HEK293 (cell line): ENCODE data around the gene DDB1.
A peak's percentile ranks its signal among the peaks of the same experiment; 100 is the strongest.

Experiments
- CTCF ChIA-PET: fragments of 350-600 bp; formaldehyde crosslinking; extraction: SDS; loops from one replicate; lab custom pipeline; 2021; ENCODE audit warnings: antibody characterized with exemption; lab: Yijun Ruan, JAX
- POLR2A ChIA-PET: fragments of 300-600 bp; formaldehyde crosslinking; extraction: SDS; loops from one replicate; lab custom pipeline; 2020; ENCODE audit warnings: antibody characterized with exemption, inconsistent platforms; lab: Yijun Ruan, JAX
- H3K27ac ChIP-seq: fragments of 200-500 bp; sonication (Bioruptor generic); 2 replicates; pipeline ENCODE4 v1.5.1; 2014; ENCODE audit warnings: low read depth, low read length, control low read depth, inconsistent platforms; ENCODE audit errors: extremely low read depth
- H3K36me3 ChIP-seq, 2 experiments: fragments of 200-500 bp in 1 of 2; sonication (Bioruptor generic) in 1 of 2; 1 replicate in 1 of 2; 2 replicates in 1 of 2; pipeline ENCODE4 v1.5.1; 2014 to 2017; ENCODE audit warnings: inconsistent platforms in 2 of 2, low read length in 2 of 2; ENCODE audit not compliant: control insufficient read depth in 2 of 2, insufficient read depth in 1 of 2
- H3K4me1 ChIP-seq: fragments of 200-500 bp; sonication (Bioruptor generic); 2 replicates; pipeline ENCODE4 v1.5.1; 2014; ENCODE audit warnings: mild to moderate bottlenecking, low read length, inconsistent platforms; ENCODE audit not compliant: control insufficient read depth, insufficient read depth
- H3K4me3 ChIP-seq: 2 replicates; pipeline ENCODE4 v1.5.1; 2011; ENCODE audit warnings: low read depth, mild to moderate bottlenecking, control low read depth, low read length, moderate library complexity
- H3K9me3 ChIP-seq: fragments of 200-500 bp; sonication (Bioruptor generic); 2 replicates; pipeline ENCODE4 v1.5.1; 2014; ENCODE audit warnings: low read depth, low read length, inconsistent platforms; ENCODE audit not compliant: control insufficient read depth, insufficient read depth
- BCL11A ChIP-seq: fragments of 450-650 bp; formaldehyde crosslinking; IDR thresholded peaks from 2 replicates; pipeline ENCODE4 v1.5.1; 2016; ENCODE audit warnings: low read depth, missing biosample characterization, missing genetic modification characterization
- BCL11B ChIP-seq: fragments of 450-650 bp; formaldehyde crosslinking; IDR thresholded peaks from 2 replicates; pipeline ENCODE4 v1.5.1; 2016; ENCODE audit warnings: low read depth, missing biosample characterization, missing genetic modification characterization
- EGR2 ChIP-seq: fragments of 450-650 bp; formaldehyde crosslinking; IDR thresholded peaks from 2 replicates; pipeline ENCODE4 v1.5.1; 2016; ENCODE audit warnings: low read depth, missing biosample characterization, missing genetic modification characterization
- GLIS1 ChIP-seq: fragments of 450-650 bp; formaldehyde crosslinking; IDR thresholded peaks from 2 replicates; pipeline ENCODE4 v1.5.1; 2016; ENCODE audit warnings: missing biosample characterization, missing genetic modification characterization
- SP3 ChIP-seq: fragments of 450-650 bp; formaldehyde crosslinking; IDR thresholded peaks from 2 replicates; pipeline ENCODE4 v1.5.1; 2016; ENCODE audit warnings: missing biosample characterization, missing genetic modification characterization
- YY2 ChIP-seq: fragments of 450-650 bp; formaldehyde crosslinking; IDR thresholded peaks from 2 replicates; pipeline ENCODE4 v1.5.1; 2016; ENCODE audit warnings: missing biosample characterization, missing genetic modification characterization
- ZBTB21 ChIP-seq: fragments of 450-650 bp; formaldehyde crosslinking; IDR thresholded peaks from 2 replicates; pipeline ENCODE4 v1.5.1; 2017; ENCODE audit warnings: missing biosample characterization, missing genetic modification characterization
- ZBTB48 ChIP-seq: fragments of 450-650 bp; formaldehyde crosslinking; IDR thresholded peaks from 2 replicates; pipeline ENCODE4 v1.5.1; 2016; ENCODE audit warnings: missing biosample characterization, missing genetic modification characterization
- ZFHX2 ChIP-seq: fragments of 450-650 bp; formaldehyde crosslinking; conservative IDR thresholded peaks from 2 replicates; pipeline ENCODE4 v1.5.1; 2016; ENCODE audit warnings: missing biosample characterization, missing genetic modification characterization
- ZFP41 ChIP-seq: fragments of 450-650 bp; formaldehyde crosslinking; IDR thresholded peaks from 2 replicates; pipeline ENCODE4 v1.5.1; 2016; ENCODE audit warnings: missing biosample characterization, missing genetic modification characterization, borderline replicate concordance
- ZNF121 ChIP-seq: fragments of 450-650 bp; formaldehyde crosslinking; IDR thresholded peaks from 2 replicates; pipeline ENCODE4 v1.5.1; 2016; ENCODE audit warnings: missing biosample characterization, missing genetic modification characterization
- ZNF16 ChIP-seq: fragments of 450-650 bp; formaldehyde crosslinking; IDR thresholded peaks from 2 replicates; pipeline ENCODE4 v1.5.1; 2016; ENCODE audit warnings: low read depth, missing biosample characterization, missing genetic modification characterization
- ZNF19 ChIP-seq: fragments of 450-650 bp; formaldehyde crosslinking; IDR thresholded peaks from 2 replicates; pipeline ENCODE4; 2016; ENCODE audit warnings: missing biosample characterization, missing genetic modification characterization, low read depth
- ZNF473 ChIP-seq: fragments of 450-650 bp; formaldehyde crosslinking; IDR thresholded peaks from 2 replicates; pipeline ENCODE4 v1.5.1; 2017; ENCODE audit warnings: missing biosample characterization, missing genetic modification characterization
- ZNF571 ChIP-seq: fragments of 450-650 bp; formaldehyde crosslinking; IDR thresholded peaks from 2 replicates; pipeline ENCODE4 v1.5.0; 2017; ENCODE audit warnings: missing biosample characterization, missing genetic modification characterization
- ZNF596 ChIP-seq: fragments of 450-650 bp; IDR thresholded peaks from 2 replicates; pipeline ENCODE4 v1.5.0; 2018; ENCODE audit warnings: missing biosample characterization, mild to moderate bottlenecking, missing genetic modification characterization, moderate library complexity
- ZNF600 ChIP-seq: fragments of 450-650 bp; formaldehyde crosslinking; IDR thresholded peaks from 2 replicates; pipeline ENCODE4 v1.5.1; 2016; ENCODE audit warnings: missing biosample characterization, missing genetic modification characterization
- ZNF621 ChIP-seq: fragments of 450-650 bp; formaldehyde crosslinking; IDR thresholded peaks from 2 replicates; pipeline ENCODE4 v1.5.1; 2017; ENCODE audit warnings: missing biosample characterization, missing genetic modification characterization
- ZNF660 ChIP-seq: fragments of 450-650 bp; IDR thresholded peaks from 2 replicates; pipeline ENCODE4 v1.5.1; 2018; ENCODE audit warnings: missing biosample characterization, mild to moderate bottlenecking, missing genetic modification characterization
- ZNF664 ChIP-seq: fragments of 450-650 bp; formaldehyde crosslinking; IDR thresholded peaks from 2 replicates; pipeline ENCODE4 v1.5.1; 2016; ENCODE audit warnings: missing biosample characterization, missing genetic modification characterization
- ZNF785 ChIP-seq: fragments of 450-650 bp; formaldehyde crosslinking; IDR thresholded peaks from 2 replicates; pipeline ENCODE4 v1.5.1; 2016; ENCODE audit warnings: missing biosample characterization, missing genetic modification characterization
- ZNF791 ChIP-seq: fragments of 450-650 bp; formaldehyde crosslinking; IDR thresholded peaks from 2 replicates; pipeline ENCODE4 v1.5.1; 2016; ENCODE audit warnings: missing biosample characterization, missing genetic modification characterization
- TF ChIP-seq, protein P1 (sequence below): fragments of 450-650 bp; formaldehyde crosslinking; IDR thresholded peaks from 2 replicates; pipeline ENCODE4 v1.5.0; 2017; ENCODE audit warnings: missing biosample characterization, missing genetic modification characterization, borderline replicate concordance
- TF ChIP-seq, protein P2 (sequence below): fragments of 450-650 bp; formaldehyde crosslinking; IDR thresholded peaks from 2 replicates; pipeline ENCODE4 v1.5.1; 2016; ENCODE audit warnings: missing biosample characterization, missing genetic modification characterization, borderline replicate concordance

The DDB1 gene

DNA sequence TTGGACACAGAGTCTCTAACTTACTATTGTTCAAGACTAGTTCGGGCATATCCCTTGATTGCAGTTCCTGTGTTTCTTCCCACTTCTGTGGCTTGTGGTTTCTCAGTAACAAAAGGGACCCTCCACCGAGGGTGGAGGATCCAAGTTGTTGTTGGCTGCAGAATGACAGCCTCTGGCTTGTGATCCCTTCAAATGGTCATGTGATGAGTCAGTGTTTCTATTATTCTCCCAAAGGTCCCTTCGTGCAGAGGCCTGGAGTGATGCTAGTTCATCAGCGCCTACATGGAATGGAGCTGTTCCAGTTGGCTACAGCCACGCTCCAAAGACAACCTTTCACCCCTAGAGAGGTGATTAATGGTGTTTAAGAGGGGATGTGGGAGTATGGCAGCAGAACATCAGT is 35.2 kb downstream of the DDB1 start (continued):
- 0 out of 2 replicates have a peak, but pooled peaks have one; percentile 18 for TF ChIP-seq ZNF660 (tag by site-specific recombination)
- TF ChIP-seq, protein P1, sequence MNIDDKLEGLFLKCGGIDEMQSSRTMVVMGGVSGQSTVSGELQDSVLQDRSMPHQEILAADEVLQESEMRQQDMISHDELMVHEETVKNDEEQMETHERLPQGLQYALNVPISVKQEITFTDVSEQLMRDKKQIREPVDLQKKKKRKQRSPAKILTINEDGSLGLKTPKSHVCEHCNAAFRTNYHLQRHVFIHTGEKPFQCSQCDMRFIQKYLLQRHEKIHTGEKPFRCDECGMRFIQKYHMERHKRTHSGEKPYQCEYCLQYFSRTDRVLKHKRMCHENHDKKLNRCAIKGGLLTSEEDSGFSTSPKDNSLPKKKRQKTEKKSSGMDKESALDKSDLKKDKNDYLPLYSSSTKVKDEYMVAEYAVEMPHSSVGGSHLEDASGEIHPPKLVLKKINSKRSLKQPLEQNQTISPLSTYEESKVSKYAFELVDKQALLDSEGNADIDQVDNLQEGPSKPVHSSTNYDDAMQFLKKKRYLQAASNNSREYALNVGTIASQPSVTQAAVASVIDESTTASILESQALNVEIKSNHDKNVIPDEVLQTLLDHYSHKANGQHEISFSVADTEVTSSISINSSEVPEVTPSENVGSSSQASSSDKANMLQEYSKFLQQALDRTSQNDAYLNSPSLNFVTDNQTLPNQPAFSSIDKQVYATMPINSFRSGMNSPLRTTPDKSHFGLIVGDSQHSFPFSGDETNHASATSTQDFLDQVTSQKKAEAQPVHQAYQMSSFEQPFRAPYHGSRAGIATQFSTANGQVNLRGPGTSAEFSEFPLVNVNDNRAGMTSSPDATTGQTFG (tag by site-specific recombination) = no peak
- no peak for TF ChIP-seq BCL11B
- no peak for TF ChIP-seq ZFP41 (tag by site-specific recombination)
- TF ChIP-seq ZFHX2 (tag by site-specific recombination) = peak; percentile 82
- no peak for TF ChIP-seq ZNF571 (tag by site-specific recombination)
- no peak for TF ChIP-seq ZNF16 (tag by site-specific recombination)
- no peak for TF ChIP-seq BCL11A (tag by site-specific recombination)
- TF ChIP-seq ZNF664 (tag by site-specific recombination) = no peak
- peak; percentile 35 for TF ChIP-seq EGR2 (tag by site-specific recombination)
- no peak for TF ChIP-seq ZNF473 (tag by site-specific recombination)
- no peak for TF ChIP-seq ZNF121
- TF ChIP-seq ZNF596 (tag by site-specific recombination) = no peak
- peak; percentile 86 for TF ChIP-seq ZBTB48 (tag by site-specific recombination)
- TF ChIP-seq, all 188 proteins: peak for 5

DNA sequence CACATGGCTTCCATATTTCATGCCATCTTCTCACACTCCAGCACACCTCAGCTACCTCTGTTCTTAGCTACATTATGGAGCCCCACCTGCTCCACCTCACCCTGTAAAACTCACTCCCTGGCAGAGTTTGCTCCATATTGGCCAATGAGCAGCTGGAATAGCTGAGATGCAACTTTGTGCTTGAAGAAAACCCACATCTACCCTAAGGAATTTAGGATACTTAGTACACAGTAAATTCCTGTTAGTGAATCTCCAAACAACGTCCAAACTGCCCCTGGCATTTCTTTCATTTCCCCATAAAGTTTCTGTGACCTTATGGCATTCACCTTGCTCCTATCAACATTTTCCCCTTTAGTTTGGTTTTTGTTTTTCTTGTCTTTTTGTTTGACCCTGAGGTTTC is 35.6 kb downstream of the DDB1 start:
- H3K4me1 ChIP-seq = no peaks in the 10 kb centered on the region; the same call in 1 of the 2 replicates
- ChIA-PET CTCF (interaction anchor here (0.7 to 0.9 kb wide), 2 partner anchors 9 to 37 kb away, joined by 3 read pairs; no protein-coding TSS in a partner anchor), POLR2A (interaction anchor here (0.9 kb wide), 1 partner anchor 39 kb away, joined by 3 read pairs; no protein-coding TSS in a partner anchor)
- H3K36me3 ChIP-seq = peaks cover 5 to 56% of the 10 kb centered on the region in 2 experiments; a peak in 2 of 3 replicates
- peak overlapping the region; percentile 25; the same call in 1 of the 2 replicates for H3K27ac ChIP-seq
- no peaks in the 10 kb centered on the region for H3K9me3 ChIP-seq
- no peak overlapping the region for H3K4me3 ChIP-seq
- TF ChIP-seq ZNF600 (tag by site-specific recombination) (peak; percentile 13; the same call in 1 of the 2 replicates), ZNF785 (tag by site-specific recombination) (no peak), ZNF621 (no peak), ZNF664 (tag by site-specific recombination) (peak; percentile 8; the same call in 1 of the 2 replicates)

DNA sequence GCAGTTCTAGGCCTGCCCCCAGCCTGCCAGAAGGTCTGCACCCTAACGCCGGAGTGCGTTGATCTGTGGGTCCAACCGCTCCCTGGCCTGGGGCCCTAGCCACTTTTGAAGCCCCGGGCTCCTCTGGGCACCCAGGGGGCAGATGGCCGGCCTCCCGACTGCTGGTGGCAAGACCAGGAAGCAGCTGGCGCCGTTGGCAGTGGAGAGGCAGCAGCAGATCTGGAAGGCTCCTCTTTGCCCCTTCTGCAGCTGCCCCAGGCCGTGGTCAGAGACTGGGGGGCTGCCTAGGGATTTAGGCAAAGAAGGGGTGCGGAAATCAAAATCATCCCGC is 37.3 kb downstream of the DDB1 start:
- POLR2A ChIA-PET = no interaction called here
- H3K4me1 ChIP-seq = no peaks in the 10 kb centered on the region; the same call in 1 of the 2 replicates
- H3K9me3 ChIP-seq = no peaks in the 10 kb centered on the region
- CTCF ChIA-PET = no interaction called here
- H3K27ac ChIP-seq = no peak overlapping the region
- peaks cover 0 to 38% of the 10 kb centered on the region in 2 experiments; a peak in 1 of 3 replicates for H3K36me3 ChIP-seq
- H3K4me3 ChIP-seq = no peak overlapping the region
- TF ChIP-seq, protein P2, sequence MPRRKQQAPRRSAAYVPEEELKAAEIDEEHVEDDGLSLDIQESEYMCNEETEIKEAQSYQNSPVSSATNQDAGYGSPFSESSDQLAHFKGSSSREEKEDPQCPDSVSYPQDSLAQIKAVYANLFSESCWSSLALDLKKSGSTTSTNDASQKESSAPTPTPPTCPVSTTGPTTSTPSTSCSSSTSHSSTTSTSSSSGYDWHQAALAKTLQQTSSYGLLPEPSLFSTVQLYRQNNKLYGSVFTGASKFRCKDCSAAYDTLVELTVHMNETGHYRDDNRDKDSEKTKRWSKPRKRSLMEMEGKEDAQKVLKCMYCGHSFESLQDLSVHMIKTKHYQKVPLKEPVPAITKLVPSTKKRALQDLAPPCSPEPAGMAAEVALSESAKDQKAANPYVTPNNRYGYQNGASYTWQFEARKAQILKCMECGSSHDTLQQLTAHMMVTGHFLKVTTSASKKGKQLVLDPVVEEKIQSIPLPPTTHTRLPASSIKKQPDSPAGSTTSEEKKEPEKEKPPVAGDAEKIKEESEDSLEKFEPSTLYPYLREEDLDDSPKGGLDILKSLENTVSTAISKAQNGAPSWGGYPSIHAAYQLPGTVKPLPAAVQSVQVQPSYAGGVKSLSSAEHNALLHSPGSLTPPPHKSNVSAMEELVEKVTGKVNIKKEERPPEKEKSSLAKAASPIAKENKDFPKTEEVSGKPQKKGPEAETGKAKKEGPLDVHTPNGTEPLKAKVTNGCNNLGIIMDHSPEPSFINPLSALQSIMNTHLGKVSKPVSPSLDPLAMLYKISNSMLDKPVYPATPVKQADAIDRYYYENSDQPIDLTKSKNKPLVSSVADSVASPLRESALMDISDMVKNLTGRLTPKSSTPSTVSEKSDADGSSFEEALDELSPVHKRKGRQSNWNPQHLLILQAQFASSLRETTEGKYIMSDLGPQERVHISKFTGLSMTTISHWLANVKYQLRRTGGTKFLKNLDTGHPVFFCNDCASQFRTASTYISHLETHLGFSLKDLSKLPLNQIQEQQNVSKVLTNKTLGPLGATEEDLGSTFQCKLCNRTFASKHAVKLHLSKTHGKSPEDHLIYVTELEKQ (tag by site-specific recombination) = no peak
- TF ChIP-seq ZNF19 (tag by site-specific recombination) (no peak), YY2 (no peak), GLIS1 (tag by site-specific recombination) (no peak), SP3 (tag by site-specific recombination) (no peak), ZNF791 (tag by site-specific recombination) (no peak), ZFP41 (tag by site-specific recombination) (no peak), ZNF600 (tag by site-specific recombination) (no peak), ZBTB21 (tag by site-specific recombination) (no peak)
